Adrenal gland (tissue), 12 donors: Measurements from ENCODE around the gene L3HYPDH. TPM values are rescaled to one million over a fixed set of nuclear protein-coding genes. Genes with fewer than 3 reads are reported as not detected.

Experiments used
- DNase-seq, 7 donors: peaks; one replicate each; pipeline ENCODE4 v3.0.0-alpha.2; 2019 to 2020
- H3K27ac ChIP-seq, 5 donors: fragments of 200-600 bp; sonication (generic) in 4 of 5; 1 replicate in 3 of 5; 2 replicates in 2 of 5; pipeline versions ENCODE4 v1.5.1 to v1.8.0; 2016 to 2020; ENCODE audit warnings: mild to moderate bottlenecking in 1 of 5
- H3K27me3 ChIP-seq: fragments of 200-600 bp; 2 replicates; pipeline ENCODE4 v1.8.0; 2021
- H3K36me3 ChIP-seq, 2 donors: fragments of 200-600 bp; replicated peaks in 1 of 2; 1 replicate in 1 of 2; 2 replicates in 1 of 2; pipeline versions ENCODE4 v1.5.1 to v1.8.0; 2018 to 2022
- H3K4me1 ChIP-seq, 2 donors: fragments of 200-600 bp; replicated peaks in 1 of 2; 1 replicate in 1 of 2; 2 replicates in 1 of 2; pipeline versions ENCODE4 v1.5.1 to v1.8.0; 2018 to 2021
- H3K4me3 ChIP-seq, 4 donors: fragments of 200-600 bp; sonication (generic) in 3 of 4; one replicate each; pipeline ENCODE4 v1.5.1; 2016 to 2018
- H3K9me3 ChIP-seq, 3 donors: fragments of 200-600 bp; sonication (generic) in 1 of 3; replicated peaks in 1 of 3; 1 replicate in 2 of 3; 2 replicates in 1 of 3; pipeline versions ENCODE4 v1.5.1 to v1.8.0; 2016 to 2021
- CTCF ChIP-seq, 6 experiments: fragments of 450-650 bp in 4 of 6; fragments of 200-600 bp in 2 of 6; sonication (generic) in 1 of 6; IDR thresholded peaks; 1 replicate in 5 of 6; 2 replicates in 1 of 6; pipeline versions ENCODE4 v1.5.1 to v1.8.0; 2016 to 2021; ENCODE audit warnings: antibody characterized with exemption in 6 of 6, mild to moderate bottlenecking in 2 of 6, moderate library complexity in 1 of 6
- POLR2A ChIP-seq, 2 donors: fragments of 450-650 bp; IDR thresholded peaks; one replicate each; pipeline ENCODE4 v1.6.1; 2017; ENCODE audit warnings: antibody characterized with exemption in 2 of 2, mild to moderate bottlenecking in 2 of 2, moderate library complexity in 1 of 2
- WGBS, 4 donors: extraction: QIAGEN DNeasy Blood & Tissue Kit in 2 of 4; methylation state at CpG; one replicate each; pipeline versions ENCODE4 v1.1.5 to v1.1.7; 2013 to 2017; 5-methylcytosine and 5-hydroxymethylcytosine counted together
- intact Hi-C, 2 donors: fragments of 100-400 bp; cut with DNase I; formaldehyde crosslinking; loops; one replicate each; pipeline versions ENCODE4 v1.14.1 to v1.15.0; 2022 to 2023
- polyA plus RNA-seq, 3 donors: library from polyadenylated mRNA; stranded (reverse); fragments of 200-250 nt in 2 of 3; fragments of 350-450 nt in 1 of 3; fragmentation: Illumina TruSeq in 1 of 3; extraction: RNeasy Lipid Tissue Mini Kit (QIAGEN cat#74804) in 1 of 3; gene quantifications; one replicate each; pipeline ENCODE4 v1.2.3, GENCODE V29; 2013 to 2014
- total RNA-seq, 9 donors: library from RNA; depleted of rRNA in 4 of 9; stranded (reverse); fragments of >200 nt in 4 of 9; fragments of 120-200 nt in 1 of 9; fragmentation: NEBNext Ultra II Directional in 1 of 9; extraction: Animal tissue kit (Norgen Biotek cat#: 25700) in 1 of 9; gene quantifications; one replicate each; pipeline versions ENCODE4 v1.1.0 to v1.2.4, GENCODE V29; 2013 to 2023
- donor health status: healthy with polysubstance abuse.
- donor health status: Bipolar disorder and iron deficiency.
- donor health status: DM: yes; HTN: yes; CAD: no.
- donor health status: DM: no; HTN: no; CAD: no.
- donor health status: DM: no; HTN: no; CAD: no.
- donor health status: DM: yes; HTN: yes; CAD: no.

The L3HYPDH gene
- total and polyA plus RNA-seq, 12 donors = 7.1 to 59.2 (median 23.8) TPM

- TF ChIP-seq POLR2A (IDR thresholded peaks at IDR 0.05) (peak in 1 of 2 donors; percentile 12), CTCF (IDR thresholded peaks at IDR 0.05) (no peak)
- DNase-seq = peak in 6 of 7 donors; percentile 54 to 81 (median 69)
- Histone ChIP-seq H3K4me3 (peak within 1 kb of the TSS; percentile 9 to 74 (median 46)), H3K27ac (peak within 1 kb of the TSS; percentile 42 to 93 (median 72)), H3K27me3 (no peaks in the 10 kb centered on the region), H3K36me3 (no peaks in the 10 kb centered on the region), H3K9me3 (no peaks in the 10 kb centered on the region), H3K4me1 (peaks cover 6 to 10% of the 10 kb centered on the region in 2 donors)
- 18 to 72% (median 20%) methylated on average over 10 to 40 of the region's 40 CpGs for WGBS, 4 donors
- intact Hi-C loops = no loop called here
These were observed 18.7 kb downstream of the L3HYPDH start, which contains the start of gene GPR135 for GRCh38 chr14:59465316-59466135. TSS of gene GPR135 (minus strand) at chr14:59465380. CDS start at chr14:59465226, 154 bp downstream.

- intact Hi-C loops = no loop called here
- DNase-seq = peak; percentile 68 to 80 (median 69)
- WGBS, 4 donors = 0 to 1% (median 0%) methylated on average over 23 to 105 of the region's 105 CpGs
- Histone ChIP-seq H3K4me1 (peaks cover 6 to 10% of the 10 kb centered on the region in 2 donors), H3K27me3 (no peaks in the 10 kb centered on the region), H3K36me3 (no peaks in the 10 kb centered on the region), H3K4me3 (peak overlapping the region; percentile 9 to 74 (median 46)), H3K27ac (peak overlapping the region; percentile 42 to 93 (median 72)), H3K9me3 (no peaks in the 10 kb centered on the region)
- TF ChIP-seq POLR2A (IDR thresholded peaks at IDR 0.05) (peak in 1 of 2 donors; percentile 29), CTCF (IDR thresholded peaks at IDR 0.05) (no peak)
These were observed 19.5 kb downstream of the L3HYPDH start for GRCh38 chr14:59464486-59465315.

- peak overlapping the region in 4 of 5 donors; percentile 61 to 93 (median 76) for H3K27ac ChIP-seq
- peak overlapping the region in 3 of 4 donors; percentile 34 to 74 (median 58) for H3K4me3 ChIP-seq
- intact Hi-C loops = no loop called here
- peak in 4 of 7 donors; percentile 19 to 77 (median 36) for DNase-seq
- H3K36me3 ChIP-seq = no peaks in the 10 kb centered on the region
- TF ChIP-seq CTCF (IDR thresholded peaks at IDR 0.05) (no peak), POLR2A (IDR thresholded peaks at IDR 0.05) (no peak)
- peaks cover 6 to 10% of the 10 kb centered on the region in 2 donors for H3K4me1 ChIP-seq
- WGBS, 4 donors = 32 to 84% (median 51%) methylated on average over 16 to 60 of the region's 60 CpGs
- no peaks in the 10 kb centered on the region for H3K27me3 ChIP-seq
- no peaks in the 10 kb centered on the region for H3K9me3 ChIP-seq
These were observed 20.3 kb downstream of the L3HYPDH start for GRCh38 chr14:59463787-59464485.
